Endothelial cell of umbilical vein (primary cell): ENCODE measurements around the gene ELOVL5. TPM values are rescaled to one million over a fixed set of nuclear protein-coding genes. Genes with fewer than 3 reads are reported as not detected.

Experiments used
- BruUV-seq: library from RNA; stranded (reverse); fragments of 400-500 nt; replicated peaks from 2 replicates; lab custom pipeline; 2021; lab: Mats Ljungman, UMichigan
- CTCF ChIA-PET: fragments of 300-600, 350-600 bp; sonication (Branson Sonifier 250); formaldehyde crosslinking; loops from one replicate; lab custom pipeline; 2021; ENCODE audit warnings: antibody characterized with exemption, inconsistent platforms; lab: Charles Lee
- POLR2A ChIA-PET: fragments of 300-600, 350-600 bp; sonication (Branson Sonifier 250); formaldehyde crosslinking; loops from one replicate; lab custom pipeline; 2021; ENCODE audit warnings: antibody characterized with exemption, inconsistent platforms; lab: Charles Lee
- DNase-seq: peaks from one replicate; pipeline ENCODE4 v3.0.0-alpha.2; 2011; ENCODE audit warnings: low read depth, low spot score
- FAIRE-seq: peaks from 2 replicates; lab custom pipeline; 2011; peaks lifted over from hg19 to GRCh38; lab: Jason Lieb, UNC
- H2AFZ ChIP-seq: 2 replicates; pipeline ENCODE4 v1.6.0; 2012; ENCODE audit warnings: low read depth, low read length, control low read depth, inconsistent platforms
- H3K27ac ChIP-seq: 2 replicates; pipeline ENCODE4 v1.5.1; 2011; ENCODE audit warnings: low read depth, mild to moderate bottlenecking, control low read depth, low read length, moderate library complexity; ENCODE audit not compliant: insufficient read depth
- H3K27me3 ChIP-seq, 2 experiments: 2 replicates each; pipeline versions ENCODE4 v1.6.0 to v1.6.1; 2011; ENCODE audit warnings: low read length in 2 of 2, mixed read lengths in 1 of 2; ENCODE audit not compliant: control insufficient read depth in 2 of 2, insufficient read depth in 2 of 2
- H3K36me3 ChIP-seq, 2 experiments: 2 replicates in 1 of 2; 3 replicates in 1 of 2; pipeline ENCODE4 v1.5.1; 2011; ENCODE audit warnings: low read length in 2 of 2, mild to moderate bottlenecking in 1 of 2, moderate library complexity in 1 of 2; ENCODE audit not compliant: control insufficient read depth in 2 of 2, insufficient read depth in 2 of 2; ENCODE audit errors: extremely low read depth in 1 of 2
- H3K4me1 ChIP-seq: 3 replicates; pipeline ENCODE4 v1.5.1; 2011; ENCODE audit warnings: mild to moderate bottlenecking, low read length; ENCODE audit not compliant: control insufficient read depth, insufficient read depth; ENCODE audit errors: extremely low read depth
- H3K4me2 ChIP-seq: 2 replicates; pipeline ENCODE4 v1.6.1; 2011; ENCODE audit warnings: low read length, control low read depth, mixed read lengths; ENCODE audit not compliant: insufficient read depth
- H3K4me3 ChIP-seq, 3 experiments: fragments of 200-600 bp in 1 of 3; sonication (generic), shearing (Covaris generic) in 1 of 3; replicated peaks in 1 of 3; 2 replicates each; pipeline ENCODE4 v1.5.1; 2011 to 2016; ENCODE audit warnings: control low read depth in 3 of 3, low read length in 3 of 3, mild to moderate bottlenecking in 2 of 3, inconsistent platforms in 1 of 3, low read depth in 1 of 3, moderate library complexity in 1 of 3; ENCODE audit not compliant: insufficient read depth in 1 of 3
- H3K79me2 ChIP-seq: 2 replicates; pipeline ENCODE4 v1.6.0; 2012; ENCODE audit warnings: low read length, inconsistent platforms; ENCODE audit not compliant: control insufficient read depth, insufficient read depth
- H3K9ac ChIP-seq: replicated peaks from 2 replicates; pipeline ENCODE3; 2011; ENCODE audit warnings: low read length, control low read depth; ENCODE audit not compliant: insufficient read depth; ENCODE audit errors: extremely low read depth
- H3K9me1 ChIP-seq: replicated peaks from 3 replicates; pipeline ENCODE4 v1.6.0; 2011; ENCODE audit warnings: mild to moderate bottlenecking, low read length; ENCODE audit not compliant: control insufficient read depth, insufficient read depth; ENCODE audit errors: extremely low read depth
- H3K9me3 ChIP-seq: replicated peaks from 2 replicates; pipeline ENCODE4 v1.5.1; 2012; ENCODE audit warnings: low read length, inconsistent platforms; ENCODE audit not compliant: control insufficient read depth, insufficient read depth
- H4K20me1 ChIP-seq: replicated peaks from 2 replicates; pipeline ENCODE3; 2011; ENCODE audit warnings: mild to moderate bottlenecking, low read length; ENCODE audit not compliant: control insufficient read depth, insufficient read depth; ENCODE audit errors: extremely low read depth
- CTCF ChIP-seq, 2 donors: IDR thresholded peaks; 1 replicate in 1 of 2; 2 replicates in 1 of 2; pipeline ENCODE4 v1.5.1; 2011; ENCODE audit warnings: low read length in 2 of 2, mild to moderate bottlenecking in 2 of 2, moderate library complexity in 2 of 2, control low read depth in 1 of 2, inconsistent platforms in 1 of 2, low read depth in 1 of 2; ENCODE audit not compliant: insufficient read depth in 1 of 2; ENCODE audit errors: extremely low read depth in 1 of 2
- EZH2 ChIP-seq: IDR thresholded peaks from 2 replicates; pipeline ENCODE4 v1.6.1; 2012; ENCODE audit warnings: borderline replicate concordance, low read depth, mild to moderate bottlenecking, moderate library complexity, low read length, inconsistent platforms; ENCODE audit not compliant: severe bottlenecking
- FOS ChIP-seq: IDR thresholded peaks from 2 replicates; pipeline ENCODE4 v1.6.1; 2011; ENCODE audit warnings: mild to moderate bottlenecking, low read length, moderate library complexity, borderline replicate concordance; ENCODE audit not compliant: insufficient read depth
- GATA2 ChIP-seq: IDR thresholded peaks from 2 replicates; pipeline ENCODE4 v1.7.0; 2011; ENCODE audit warnings: low read depth, mild to moderate bottlenecking, moderate library complexity, mixed read lengths, low read length; ENCODE audit not compliant: insufficient read length, insufficient read depth
- JUN ChIP-seq: IDR thresholded peaks from 2 replicates; pipeline ENCODE4 v1.6.1; 2011; ENCODE audit warnings: borderline replicate concordance, low read depth; ENCODE audit not compliant: insufficient read length, insufficient read depth
- MAX ChIP-seq: IDR thresholded peaks from 2 replicates; pipeline ENCODE4 v1.6.1; 2011; ENCODE audit not compliant: insufficient read depth, insufficient read length
- MYC ChIP-seq: IDR thresholded peaks from one replicate; pipeline ENCODE4 v1.6.1; 2011; ENCODE audit warnings: mild to moderate bottlenecking, low read depth, low read length
- POLR2A ChIP-seq: IDR thresholded peaks from 2 replicates; pipeline ENCODE4 v1.6.1; 2012; ENCODE audit warnings: low read depth, mild to moderate bottlenecking, control low read depth, low read length
- POLR2AphosphoS5 ChIP-seq: IDR thresholded peaks from 2 replicates; pipeline ENCODE4 v1.6.1; 2012; ENCODE audit warnings: low read depth, mild to moderate bottlenecking, control low read depth, low read length, moderate library complexity; ENCODE audit not compliant: insufficient read depth
- dilution Hi-C: fragments of 300-500 bp; cut with MboI; formaldehyde crosslinking; loops from one replicate; pipeline ENCODE4 v1.15.0; 2019; ENCODE audit warnings: low sequenced_read_pairs; ENCODE audit not compliant: extremely low pct_ligation_motif_present
- intact Hi-C: fragments of 100-400 bp; cut with micrococcal nuclease; formaldehyde crosslinking; loops from one replicate; pipeline ENCODE4 v1.10.0; 2022
- polyA plus RNA-seq, 4 experiments: library from polyadenylated mRNA; depleted of rRNA in 3 of 4; stranded (reverse) in 3 of 4; unstranded in 1 of 4; fragments of >200 nt; gene quantifications; 2 replicates each; pipeline versions ENCODE4 v1.2.1 to v1.2.3, GENCODE V29; 2011 to 2012; ENCODE audit warnings: missing spikeins in 1 of 4
- total RNA-seq: library from RNA; stranded (reverse); gene quantifications from 2 replicates; pipeline ENCODE4 v1.2.3, GENCODE V29; 2021

ELOVL5 gene
- total and polyA plus RNA-seq, 2 donors (not counting 3 experiments of a cell fraction or from before 2014, with no cell fraction given): 85.9 to 140 TPM

GRCh38 chr6:53313784-53314400, 34.9 kb downstream of the ELOVL5 start:
- TF ChIP-seq EZH2 (no peak), GATA2 (no peak), MAX (no peak), MYC (no peak), CTCF (IDR thresholded peaks at IDR 0.05; ENCODE audit: extremely low read depth in 1 of 2, insufficient read depth in 1 of 2, low read depth in 1 of 2, low read length in 2 of 2) (no peak), JUN (no peak), FOS (no peak), POLR2A (no peak), POLR2AphosphoS5 (no peak)
- peaks cover 95% of the 10 kb centered on the region for H3K79me2 ChIP-seq
- FAIRE-seq: peak; percentile 57
- H3K9me1 ChIP-seq: no peaks in the 10 kb centered on the region
- peaks cover 3% of the 10 kb centered on the region for H4K20me1 ChIP-seq
- no peaks in the 10 kb centered on the region for H3K9me3 ChIP-seq
- intact Hi-C loops: loop anchor here (2.0 kb wide), 1 partner anchor 15 kb away; no protein-coding TSS in a partner anchor
- BruUV-seq: no TSS peak
- ChIA-PET POLR2A (interaction anchor here (1.9 kb wide), 1 partner anchor 11 kb away, joined by 6 read pairs; no protein-coding TSS in a partner anchor), CTCF (interaction anchor here (0.7 to 2.2 kb wide), 7 partner anchors 9 to 33 kb away, joined by 3 to 12 read pairs (median 4); no protein-coding TSS in a partner anchor)
- DNase-seq: peak; percentile 84
- peaks cover 43% of the 10 kb centered on the region for H3K4me1 ChIP-seq
- no peak overlapping the region for H2AFZ ChIP-seq
- peak overlapping the region; percentile 6 for H3K4me2 ChIP-seq
- no peaks in the 10 kb centered on the region for H3K36me3 ChIP-seq
- H3K27ac ChIP-seq: peak overlapping the region; percentile 21
- no peak overlapping the region for H3K9ac ChIP-seq
- dilution Hi-C loops: no loop called here
- no peak overlapping the region for H3K4me3 ChIP-seq
- no peaks in the 10 kb centered on the region for H3K27me3 ChIP-seq
